Dermis blood vessel endothelial cell (primary cell): ENCODE measurements around the gene IL36RN. TPM values are rescaled to one million over a fixed set of nuclear protein-coding genes. Genes with fewer than 3 reads are reported as not detected.

ENCODE experiments used
- DNase-seq: peaks from one replicate; pipeline ENCODE4 v3.0.0; 2010
- total RNA-seq: library from RNA; depleted of rRNA; stranded (reverse); fragments of >200 nt; gene quantifications from 2 replicates; pipeline ENCODE4 v1.2.3, GENCODE V29; 2014

The IL36RN gene
- total RNA-seq, 1 donor from 2014 or later: not detected

- no peak for DNase-seq
Observed at GRCh38 chr2:113104054-113104611, 45.1 kb downstream of the IL36RN start.

DNA sequence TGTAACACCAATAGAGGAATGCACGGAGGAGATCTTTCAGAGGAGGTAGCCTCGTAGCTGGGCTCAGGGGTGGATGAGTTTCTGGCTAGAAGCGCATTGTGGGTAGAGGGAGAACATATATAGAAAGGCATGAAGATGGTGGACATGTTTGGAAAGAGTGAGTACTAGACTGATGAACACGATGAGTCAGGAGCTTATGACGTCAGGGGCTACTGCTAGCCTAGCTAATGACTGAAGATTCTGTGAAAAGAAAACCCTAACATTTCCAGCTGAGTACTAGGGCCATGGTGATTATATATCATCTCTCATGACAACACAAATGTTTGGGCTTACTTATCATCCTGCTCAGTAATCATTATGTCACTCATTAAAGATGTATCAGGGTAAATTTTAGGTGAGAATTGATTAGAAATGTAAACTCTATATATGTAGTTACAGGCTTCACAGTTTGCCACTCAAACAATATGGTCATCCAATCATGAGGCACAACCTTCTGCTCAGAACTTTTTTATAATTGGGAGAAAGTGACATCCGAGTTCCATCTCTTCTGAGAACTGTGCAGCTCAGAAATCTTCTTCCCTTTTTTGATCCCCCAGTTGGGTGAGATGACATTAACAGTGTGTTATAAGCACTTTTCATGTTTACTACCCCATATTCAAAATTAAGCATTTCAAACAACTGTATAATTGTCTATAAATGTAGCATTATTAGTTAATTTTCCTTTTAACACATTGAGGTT is 46.2 kb downstream of the IL36RN start:
- no peak for DNase-seq

GRCh38 chr2:113111121-113111520 is 52.1 kb downstream of the IL36RN start:
- DNase-seq: no peak

DNA sequence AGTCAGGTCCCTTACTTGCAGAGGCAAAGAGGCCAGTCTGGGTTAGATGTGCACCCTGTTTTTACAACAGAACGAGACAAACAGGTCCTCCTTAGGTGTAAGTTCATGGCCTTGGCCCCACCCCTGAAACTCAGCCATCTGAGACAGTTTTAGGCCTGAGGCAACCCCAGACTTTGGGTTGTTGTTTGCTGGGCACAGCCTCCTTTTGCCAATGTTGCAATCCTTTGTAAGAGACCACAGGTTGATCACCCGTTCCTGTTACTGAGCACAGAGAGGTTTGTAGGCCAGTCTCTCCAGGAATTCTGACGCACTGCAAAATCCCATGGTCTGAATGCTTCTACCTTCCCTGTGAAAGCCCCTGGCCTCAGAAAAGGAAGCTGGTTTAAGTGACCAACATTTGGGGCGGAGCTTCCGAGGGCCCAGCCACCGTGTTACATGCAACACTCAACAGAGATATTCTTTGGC is 52.9 kb downstream of the IL36RN start:
- no peak for DNase-seq

DNA sequence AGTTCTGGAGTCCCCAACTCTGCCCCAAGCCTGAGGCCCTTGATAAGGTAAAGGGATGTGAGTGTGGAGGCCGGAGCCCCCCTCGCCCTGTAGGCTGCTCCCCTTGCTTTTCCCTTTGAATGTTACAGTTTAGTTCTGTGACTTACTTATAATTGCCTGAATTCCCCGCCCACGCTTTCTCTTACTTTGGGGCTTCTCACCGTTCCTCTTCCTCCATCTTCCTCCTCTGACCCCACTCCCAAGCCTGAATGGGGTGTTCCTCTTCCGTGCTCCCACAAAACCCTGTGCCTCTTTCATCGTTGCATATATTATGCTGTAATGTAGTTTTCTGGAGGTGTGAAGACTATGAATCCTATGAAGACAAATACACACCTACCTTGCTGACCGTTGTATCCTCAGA is 53.4 kb downstream of the IL36RN start:
- DNase-seq: no peak

DNA sequence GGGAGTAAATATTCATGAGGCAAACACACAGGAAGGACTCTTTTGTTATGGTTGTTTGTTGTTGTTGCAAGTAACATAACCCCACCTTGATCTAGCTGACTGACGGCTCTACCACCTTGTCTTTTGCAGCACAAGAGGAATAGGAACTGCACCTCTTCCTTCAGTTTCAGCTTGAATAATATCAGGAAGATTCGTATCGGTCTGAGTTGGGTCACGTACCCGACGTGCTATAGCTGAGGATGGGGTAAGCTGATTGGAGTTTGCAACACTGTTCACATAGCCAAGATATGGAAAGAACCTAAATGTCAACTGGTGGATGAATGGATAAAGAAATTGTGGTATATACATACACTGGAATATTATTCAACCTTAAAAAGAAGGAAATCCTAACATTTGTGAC is 53.9 kb downstream of the IL36RN start:
- DNase-seq: no peak

DNA sequence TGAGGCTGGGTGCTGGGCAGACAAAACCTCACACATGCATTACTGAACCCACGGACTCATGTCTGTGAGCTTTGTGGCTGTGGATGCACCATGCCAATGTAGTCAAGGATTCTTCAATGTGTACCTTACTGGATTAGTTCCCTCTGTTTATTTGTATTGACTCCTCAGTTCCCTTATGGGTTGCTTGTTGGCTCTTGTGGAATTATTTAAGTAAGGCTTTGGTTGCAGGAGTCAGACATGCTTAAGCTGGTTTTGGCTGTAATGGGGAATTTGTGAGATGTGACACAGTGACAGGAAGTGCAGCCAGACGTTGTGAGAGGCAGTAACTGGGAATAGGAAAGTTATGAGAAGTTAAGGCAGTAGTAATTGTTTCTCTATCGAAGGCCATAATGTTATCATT is 54.8 kb downstream of the IL36RN start:
- no peak for DNase-seq

Other genes with a start within 250 kb of the IL36RN start
- gene IL1B, start 222.4 kb upstream of the IL36RN start, total RNA-seq: 0.14 and 0.17 TPM in 2 replicates
- not detected in 2 replicates for gene IL37, start 148.0 kb upstream of the IL36RN start, total RNA-seq
- not detected in 2 replicates for gene IL36G, start 81.2 kb upstream of the IL36RN start, total RNA-seq
- not detected in 2 replicates for gene IL36A, start 53.7 kb upstream of the IL36RN start, total RNA-seq
- gene IL36B, start 6.3 kb upstream of the IL36RN start, total RNA-seq: not detected in 2 replicates
- gene IL1F10, start 8.8 kb downstream of the IL36RN start, total RNA-seq: not detected in 2 replicates
- gene IL1RN, start 68.4 kb downstream of the IL36RN start, total RNA-seq: under 0.01 TPM in 1 of 2 replicates, not detected in the other
- 0.34 and 0.79 TPM in 2 replicates for gene PSD4, start 114.8 kb downstream of the IL36RN start, total RNA-seq
- 0.65 and 0.68 TPM in 2 replicates for gene PAX8, start 219.7 kb downstream of the IL36RN start, total RNA-seq